Right renal pelvis (tissue), 4 donors: Measurements from ENCODE around the gene AUTS2. TPM values are rescaled to one million over a fixed set of nuclear protein-coding genes. Genes with fewer than 3 reads are reported as not detected.

Experiments
- DNase-seq, 4 donors: peaks; one replicate each; pipeline ENCODE4 v3.0.0-alpha.2; 2013; ENCODE audit warnings: low read depth in 4 of 4, low spot score in 3 of 4, missing footprints in 1 of 4
- polyA plus RNA-seq, 4 donors: library from polyadenylated mRNA; unstranded; fragments of 120-200 nt; gene quantifications; one replicate each; pipeline ENCODE4 v1.2.1, GENCODE V29; 2013; ENCODE audit not compliant: insufficient read length in 4 of 4

Gene AUTS2
- polyA plus RNA-seq, 4 donors: 67.5 to 85.6 (median 76.0) TPM

GRCh38 chr7:70487886-70488285, 889.6 kb downstream of the AUTS2 start:
- no peak for DNase-seq

- no peak for DNase-seq
Measured at GRCh38 chr7:70489813-70490212, 891.5 kb downstream of the AUTS2 start.

GRCh38 chr7:70492625-70493024, 894.4 kb downstream of the AUTS2 start:
- DNase-seq: no peak

- no peak for DNase-seq
Measured at GRCh38 chr7:70494225-70495032, 896.2 kb downstream of the AUTS2 start.

- DNase-seq: no peak
Measured at GRCh38 chr7:70495033-70495376, 896.7 kb downstream of the AUTS2 start.

- no peak for DNase-seq
Measured at GRCh38 chr7:70497793-70498192, 899.5 kb downstream of the AUTS2 start.

- no peak for DNase-seq
Measured at GRCh38 chr7:70498232-70498992, 900.1 kb downstream of the AUTS2 start.

- DNase-seq: no peak
Measured at GRCh38 chr7:70500261-70500660, 902.0 kb downstream of the AUTS2 start.

- no peak for DNase-seq
Measured at GRCh38 chr7:70502117-70502863, 904.0 kb downstream of the AUTS2 start.

- DNase-seq: no peak
Measured at GRCh38 chr7:70504254-70504653, 906.0 kb downstream of the AUTS2 start.

- DNase-seq: no peak
Measured at GRCh38 chr7:70505468-70505867, 907.2 kb downstream of the AUTS2 start.

- no peak for DNase-seq
Measured at GRCh38 chr7:70505886-70506285, 907.6 kb downstream of the AUTS2 start.

GRCh38 chr7:70506434-70506833, 908.2 kb downstream of the AUTS2 start:
- DNase-seq: peak in 1 of 4 donors; percentile 36

- no peak for DNase-seq
Measured at GRCh38 chr7:70512144-70512543, 913.9 kb downstream of the AUTS2 start.

GRCh38 chr7:70512761-70513160, 914.5 kb downstream of the AUTS2 start:
- no peak for DNase-seq

- DNase-seq: no peak
Measured at GRCh38 chr7:70520611-70521010, 922.3 kb downstream of the AUTS2 start.

- no peak for DNase-seq
Measured at GRCh38 chr7:70523249-70523988, 925.1 kb downstream of the AUTS2 start.

GRCh38 chr7:70523989-70524351, 925.7 kb downstream of the AUTS2 start:
- no peak for DNase-seq

GRCh38 chr7:70525991-70526390, 927.7 kb downstream of the AUTS2 start:
- DNase-seq: no peak

- no peak for DNase-seq
Measured at GRCh38 chr7:70527520-70528115, 929.3 kb downstream of the AUTS2 start.
